ENCODE results near the gene SLC35F3. TPM values are rescaled to one million over a fixed set of nuclear protein-coding genes. Genes with fewer than 3 reads are reported as not detected.

The SLC35F3 gene
- total RNA-seq, 1 experiment from 2014 or later = 19.1 TPM

- TF ChIP-seq POLR2AphosphoS5 (IDR thresholded peaks at IDR 0.05; ENCODE audit: low read depth, low read length) (no peak), TCF7L2 (IDR thresholded peaks at IDR 0.05; ENCODE audit: low read depth, low read length) (no peak), SIN3A (IDR thresholded peaks at IDR 0.05; ENCODE audit: borderline replicate concordance, insufficient read depth, low read depth, low read length) (no peak)
- TF ChIP-seq, protein P1, sequence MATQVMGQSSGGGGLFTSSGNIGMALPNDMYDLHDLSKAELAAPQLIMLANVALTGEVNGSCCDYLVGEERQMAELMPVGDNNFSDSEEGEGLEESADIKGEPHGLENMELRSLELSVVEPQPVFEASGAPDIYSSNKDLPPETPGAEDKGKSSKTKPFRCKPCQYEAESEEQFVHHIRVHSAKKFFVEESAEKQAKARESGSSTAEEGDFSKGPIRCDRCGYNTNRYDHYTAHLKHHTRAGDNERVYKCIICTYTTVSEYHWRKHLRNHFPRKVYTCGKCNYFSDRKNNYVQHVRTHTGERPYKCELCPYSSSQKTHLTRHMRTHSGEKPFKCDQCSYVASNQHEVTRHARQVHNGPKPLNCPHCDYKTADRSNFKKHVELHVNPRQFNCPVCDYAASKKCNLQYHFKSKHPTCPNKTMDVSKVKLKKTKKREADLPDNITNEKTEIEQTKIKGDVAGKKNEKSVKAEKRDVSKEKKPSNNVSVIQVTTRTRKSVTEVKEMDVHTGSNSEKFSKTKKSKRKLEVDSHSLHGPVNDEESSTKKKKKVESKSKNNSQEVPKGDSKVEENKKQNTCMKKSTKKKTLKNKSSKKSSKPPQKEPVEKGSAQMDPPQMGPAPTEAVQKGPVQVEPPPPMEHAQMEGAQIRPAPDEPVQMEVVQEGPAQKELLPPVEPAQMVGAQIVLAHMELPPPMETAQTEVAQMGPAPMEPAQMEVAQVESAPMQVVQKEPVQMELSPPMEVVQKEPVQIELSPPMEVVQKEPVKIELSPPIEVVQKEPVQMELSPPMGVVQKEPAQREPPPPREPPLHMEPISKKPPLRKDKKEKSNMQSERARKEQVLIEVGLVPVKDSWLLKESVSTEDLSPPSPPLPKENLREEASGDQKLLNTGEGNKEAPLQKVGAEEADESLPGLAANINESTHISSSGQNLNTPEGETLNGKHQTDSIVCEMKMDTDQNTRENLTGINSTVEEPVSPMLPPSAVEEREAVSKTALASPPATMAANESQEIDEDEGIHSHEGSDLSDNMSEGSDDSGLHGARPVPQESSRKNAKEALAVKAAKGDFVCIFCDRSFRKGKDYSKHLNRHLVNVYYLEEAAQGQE (IDR thresholded peaks at IDR 0.05; ENCODE audit: insufficient read depth in 1 of 2, low read depth in 2 of 2, low read length in 1 of 2) = no peak
- TF ChIP-seq, protein P2, sequence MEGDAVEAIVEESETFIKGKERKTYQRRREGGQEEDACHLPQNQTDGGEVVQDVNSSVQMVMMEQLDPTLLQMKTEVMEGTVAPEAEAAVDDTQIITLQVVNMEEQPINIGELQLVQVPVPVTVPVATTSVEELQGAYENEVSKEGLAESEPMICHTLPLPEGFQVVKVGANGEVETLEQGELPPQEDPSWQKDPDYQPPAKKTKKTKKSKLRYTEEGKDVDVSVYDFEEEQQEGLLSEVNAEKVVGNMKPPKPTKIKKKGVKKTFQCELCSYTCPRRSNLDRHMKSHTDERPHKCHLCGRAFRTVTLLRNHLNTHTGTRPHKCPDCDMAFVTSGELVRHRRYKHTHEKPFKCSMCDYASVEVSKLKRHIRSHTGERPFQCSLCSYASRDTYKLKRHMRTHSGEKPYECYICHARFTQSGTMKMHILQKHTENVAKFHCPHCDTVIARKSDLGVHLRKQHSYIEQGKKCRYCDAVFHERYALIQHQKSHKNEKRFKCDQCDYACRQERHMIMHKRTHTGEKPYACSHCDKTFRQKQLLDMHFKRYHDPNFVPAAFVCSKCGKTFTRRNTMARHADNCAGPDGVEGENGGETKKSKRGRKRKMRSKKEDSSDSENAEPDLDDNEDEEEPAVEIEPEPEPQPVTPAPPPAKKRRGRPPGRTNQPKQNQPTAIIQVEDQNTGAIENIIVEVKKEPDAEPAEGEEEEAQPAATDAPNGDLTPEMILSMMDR (IDR thresholded peaks at IDR 0.05) = no peak
- intact Hi-C loops (cut with micrococcal nuclease; ENCODE audit: unreplicated experiment) (no loop called here), in situ Hi-C loops (cut with HindIII; ENCODE audit: low pct_unique_long_range_greater_than_20kb, low sequenced_read_pairs) (no loop called here)
- Histone ChIP-seq H3K27ac (ENCODE audit: low read length) (peak overlapping the region; percentile 15; the same call in 1 of the 2 replicates), H3K27me3 (ENCODE audit: control insufficient read depth, insufficient read depth, low read length) (no peaks in the 10 kb centered on the region), H3K36me3 (ENCODE audit: control insufficient read depth, insufficient read depth, low read length) (no peaks in the 10 kb centered on the region), H3K4me3 (ENCODE audit: low read depth in 2 of 2, low read length in 2 of 2) (no peak overlapping the region), H3K4me1 (ENCODE audit: control insufficient read depth, insufficient read depth, low read length) (peaks cover 11% of the 10 kb centered on the region), H3K9me3 (ENCODE audit: control insufficient read depth, insufficient read depth, low read depth, low read length) (no peaks in the 10 kb centered on the region)
- ChIA-PET CTCF (no interaction called here), POLR2A (interaction anchor here (1.0 kb wide), 1 partner anchor 16 kb away, joined by 3 read pairs; no protein-coding TSS in a partner anchor)
- DNase-seq (ENCODE audit: low read depth, low spot score) (peak; percentile 39), ATAC-seq (peak; percentile 82)
- BruUV-seq (replicated peaks) = no TSS peak
Observed at GRCh38 chr1:233972951-233973635, 68.6 kb downstream of the SLC35F3 start.

DNA sequence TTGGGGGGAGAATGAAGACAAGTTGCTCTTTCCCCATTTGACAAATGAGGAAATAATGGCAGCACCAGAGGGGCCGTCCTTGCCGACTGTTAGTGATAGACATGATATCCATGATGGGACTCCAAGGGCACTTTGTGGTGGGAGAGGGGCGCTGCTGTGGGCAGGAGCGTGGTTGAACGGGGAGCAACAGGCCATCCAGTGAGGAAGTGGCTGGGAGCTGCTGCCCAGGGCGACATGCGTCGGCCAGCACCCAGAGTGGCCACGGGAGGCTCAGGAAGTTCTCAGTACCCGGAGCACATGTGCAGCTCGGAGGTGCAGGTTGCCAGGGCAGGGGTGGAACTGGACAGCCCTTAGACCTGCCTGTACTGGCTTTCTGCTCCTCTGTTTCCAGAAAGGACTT is 71.0 kb downstream of the SLC35F3 start:
- in situ Hi-C loops (cut with HindIII; ENCODE audit: low pct_unique_long_range_greater_than_20kb, low sequenced_read_pairs) = no loop called here

More for the DNA sequence above, 71.0 kb downstream of the SLC35F3 start:
- no peaks in the 10 kb centered on the region for H3K36me3 ChIP-seq (ENCODE audit: control insufficient read depth, insufficient read depth, low read length)
- no peak for TF ChIP-seq SIN3A (IDR thresholded peaks at IDR 0.05; ENCODE audit: borderline replicate concordance, insufficient read depth, low read depth, low read length)
- TF ChIP-seq, protein P1 (IDR thresholded peaks at IDR 0.05; ENCODE audit: insufficient read depth in 1 of 2, low read depth in 2 of 2, low read length in 1 of 2) = no peak
- no peak for TF ChIP-seq TCF7L2 (IDR thresholded peaks at IDR 0.05; ENCODE audit: low read depth, low read length)
- TF ChIP-seq POLR2AphosphoS5 (IDR thresholded peaks at IDR 0.05; ENCODE audit: low read depth, low read length) = no peak
- TF ChIP-seq, protein P2 (IDR thresholded peaks at IDR 0.05) = no peak
- peaks cover 11% of the 10 kb centered on the region for H3K4me1 ChIP-seq (ENCODE audit: control insufficient read depth, insufficient read depth, low read length)
- no peaks in the 10 kb centered on the region for H3K27me3 ChIP-seq (ENCODE audit: control insufficient read depth, insufficient read depth, low read length)
- no peaks in the 10 kb centered on the region for H3K9me3 ChIP-seq (ENCODE audit: control insufficient read depth, insufficient read depth, low read depth, low read length)
- ATAC-seq (no peak), DNase-seq (ENCODE audit: low read depth, low spot score) (no peak)
- no peak overlapping the region for H3K27ac ChIP-seq (ENCODE audit: low read length)
- ChIA-PET POLR2A (no interaction called here), CTCF (no interaction called here)
- no TSS peak for BruUV-seq (replicated peaks)
- no peak overlapping the region for H3K4me3 ChIP-seq (ENCODE audit: low read depth in 2 of 2, low read length in 2 of 2)
- intact Hi-C loops (cut with micrococcal nuclease; ENCODE audit: unreplicated experiment) = no loop called here
